Measurements from ENCODE around the gene KIF5A.
"Not testable (repeated sequence)": the region's sequence is repeated elsewhere in the genome, so short reads cannot be mapped to it uniquely, and the experiment has no call there.

Gene KIF5A

DNA sequence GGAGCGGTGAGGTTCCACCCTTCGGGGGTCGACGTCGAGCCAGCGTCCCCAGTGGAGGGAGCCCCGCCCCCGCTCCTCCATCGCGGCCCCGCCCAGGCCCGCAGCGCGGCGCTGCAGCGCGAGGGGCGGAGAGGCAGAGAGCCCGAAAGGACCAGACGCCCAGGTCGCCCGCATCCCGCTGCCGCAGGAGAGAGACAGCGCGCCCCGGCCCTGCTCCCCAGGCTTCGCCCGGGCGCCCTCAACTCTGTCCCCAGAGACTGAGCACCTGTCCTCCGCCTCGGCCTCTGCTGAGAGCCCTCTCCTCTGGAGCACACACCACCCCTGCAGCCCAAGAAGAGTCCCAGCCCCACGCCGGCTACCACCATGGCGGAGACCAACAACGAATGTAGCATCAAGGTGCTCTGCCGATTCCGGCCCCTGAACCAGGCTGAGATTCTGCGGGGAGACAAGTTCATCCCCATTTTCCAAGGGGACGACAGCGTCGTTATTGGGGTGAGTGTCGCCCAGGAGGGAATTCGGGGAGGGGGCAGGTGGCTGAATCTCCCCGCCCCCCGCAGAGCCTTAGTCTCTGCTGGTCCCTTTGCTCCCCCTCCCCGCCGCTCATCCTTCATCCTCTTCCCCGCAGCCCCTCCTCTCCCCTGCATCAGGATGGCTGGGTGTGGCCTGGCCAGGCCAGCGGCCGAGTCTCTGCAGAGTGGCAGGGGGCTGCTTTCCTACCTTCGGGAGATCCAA lies at the start of gene KIF5A:
TSS of gene KIF5A (plus strand) at position 136 of the 732 bp plus-strand sequence. CDS start at position 364, 228 bp downstream.
- no peak for DNase-seq (ENCODE audit: low spot score)

DNA sequence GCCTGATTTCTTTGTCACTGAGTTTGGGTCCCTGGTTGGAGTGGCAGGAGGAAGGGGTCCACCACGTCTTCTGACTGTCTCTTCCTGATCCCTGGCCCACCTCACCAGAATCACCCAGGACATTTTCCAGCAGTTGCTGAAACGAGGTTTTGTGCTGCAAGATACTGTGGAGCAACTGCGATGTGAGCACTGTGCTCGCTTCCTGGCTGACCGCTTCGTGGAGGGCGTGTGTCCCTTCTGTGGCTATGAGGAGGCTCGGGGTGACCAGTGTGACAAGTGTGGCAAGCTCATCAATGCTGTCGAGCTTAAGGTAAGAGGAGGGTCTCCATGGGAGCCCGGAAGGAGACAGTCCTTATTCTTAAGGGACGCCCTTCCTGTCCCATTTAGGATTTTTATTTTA lies 49.6 kb upstream of the KIF5A start:
- DNase-seq (ENCODE audit: low spot score), result no peak

DNA sequence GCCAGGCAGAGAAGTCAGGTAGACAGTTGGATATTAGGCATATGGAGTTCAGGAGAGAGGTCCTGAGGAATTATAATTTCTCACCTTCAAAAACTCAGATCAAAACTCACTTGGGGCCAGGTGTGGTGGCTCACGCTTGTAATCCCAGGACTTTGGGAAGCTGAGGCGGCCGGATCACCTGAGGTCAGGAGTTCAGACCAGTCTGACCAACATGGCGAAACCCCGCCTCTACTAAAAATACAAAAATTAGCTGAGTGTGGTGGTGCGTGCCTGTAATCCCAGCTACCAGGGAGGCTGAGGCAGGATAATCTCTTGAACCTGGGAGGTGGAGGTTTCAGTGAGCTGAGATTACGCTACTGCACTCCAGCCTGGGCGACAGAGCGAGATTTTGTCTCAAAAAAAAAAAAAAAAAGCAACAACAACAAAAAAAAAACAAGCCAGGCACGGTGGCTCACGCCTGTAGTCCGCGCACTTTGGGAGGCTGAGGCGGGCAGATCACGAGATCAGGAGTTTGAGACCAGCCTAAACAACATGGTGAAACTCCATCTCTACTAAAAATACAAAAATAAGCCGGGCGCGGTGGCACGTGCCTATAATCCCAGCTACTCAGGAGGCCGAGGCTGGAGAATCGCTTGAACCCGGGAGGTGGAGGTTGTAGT lies 47.4 kb upstream of the KIF5A start:
- DNase-seq (ENCODE audit: low spot score), result not testable (repeated sequence)

DNA sequence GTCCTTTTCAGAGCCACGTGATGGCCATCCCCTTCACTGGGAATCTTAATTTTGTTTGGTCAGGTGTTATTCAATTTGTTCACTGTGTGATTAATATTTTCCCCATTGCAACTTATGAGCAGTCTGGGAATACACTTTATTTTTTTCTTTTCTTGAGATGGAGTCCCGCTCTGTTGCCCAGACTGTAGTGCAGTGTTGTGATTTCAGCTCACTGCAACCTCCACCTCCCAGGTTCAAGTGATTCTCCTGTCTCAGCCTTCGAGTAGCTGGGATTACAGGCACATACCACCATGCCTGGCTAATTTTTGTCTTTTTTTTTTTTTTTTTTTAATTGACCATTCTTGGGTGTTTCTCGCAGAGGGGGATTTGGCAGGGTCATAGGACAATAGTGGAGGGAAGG lies 43.3 kb upstream of the KIF5A start:
- not testable (repeated sequence) for DNase-seq (ENCODE audit: low spot score)

DNA sequence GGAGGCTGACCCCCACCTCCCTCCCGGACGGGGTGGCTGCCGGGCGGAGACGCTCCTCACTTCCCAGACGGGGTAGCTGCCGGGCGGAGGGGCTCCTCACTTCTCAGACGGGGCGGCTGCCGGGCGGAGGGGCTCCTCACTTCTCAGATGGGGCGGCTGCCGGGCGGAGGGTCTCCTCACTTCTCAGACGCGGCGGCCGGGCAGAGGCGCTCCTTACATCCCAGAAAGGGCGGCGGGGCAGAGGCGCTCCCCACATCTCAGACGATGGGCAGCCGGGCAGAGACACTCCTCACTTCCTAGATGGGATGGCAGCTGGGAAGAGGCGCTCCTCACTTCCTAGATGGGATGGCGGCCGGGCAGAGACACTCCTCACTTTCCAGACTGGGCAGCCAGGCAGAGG lies 42.0 kb upstream of the KIF5A start:
- not testable (repeated sequence) for DNase-seq (ENCODE audit: low spot score)

DNA sequence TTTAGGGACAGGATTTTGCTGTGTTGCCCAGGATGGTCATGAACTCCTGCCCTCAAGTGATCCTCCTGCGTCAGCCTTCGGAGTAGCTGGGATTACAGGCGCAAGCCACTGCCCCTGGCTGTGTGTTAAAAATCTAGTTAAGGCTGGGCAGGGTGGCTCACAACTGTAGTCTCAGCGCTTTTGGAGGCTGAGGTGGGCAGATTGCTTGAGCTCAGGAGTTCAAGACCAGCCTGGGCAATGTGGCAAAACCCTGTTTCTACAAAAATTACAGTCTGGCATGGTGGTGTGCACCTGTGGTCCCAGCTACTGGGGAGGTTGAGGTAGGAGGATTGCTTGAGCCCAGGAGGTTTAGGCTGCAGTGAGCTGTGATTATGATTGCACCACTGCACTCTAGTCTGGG lies 38.7 kb upstream of the KIF5A start:
- DNase-seq (ENCODE audit: low spot score), result no peak

DNA sequence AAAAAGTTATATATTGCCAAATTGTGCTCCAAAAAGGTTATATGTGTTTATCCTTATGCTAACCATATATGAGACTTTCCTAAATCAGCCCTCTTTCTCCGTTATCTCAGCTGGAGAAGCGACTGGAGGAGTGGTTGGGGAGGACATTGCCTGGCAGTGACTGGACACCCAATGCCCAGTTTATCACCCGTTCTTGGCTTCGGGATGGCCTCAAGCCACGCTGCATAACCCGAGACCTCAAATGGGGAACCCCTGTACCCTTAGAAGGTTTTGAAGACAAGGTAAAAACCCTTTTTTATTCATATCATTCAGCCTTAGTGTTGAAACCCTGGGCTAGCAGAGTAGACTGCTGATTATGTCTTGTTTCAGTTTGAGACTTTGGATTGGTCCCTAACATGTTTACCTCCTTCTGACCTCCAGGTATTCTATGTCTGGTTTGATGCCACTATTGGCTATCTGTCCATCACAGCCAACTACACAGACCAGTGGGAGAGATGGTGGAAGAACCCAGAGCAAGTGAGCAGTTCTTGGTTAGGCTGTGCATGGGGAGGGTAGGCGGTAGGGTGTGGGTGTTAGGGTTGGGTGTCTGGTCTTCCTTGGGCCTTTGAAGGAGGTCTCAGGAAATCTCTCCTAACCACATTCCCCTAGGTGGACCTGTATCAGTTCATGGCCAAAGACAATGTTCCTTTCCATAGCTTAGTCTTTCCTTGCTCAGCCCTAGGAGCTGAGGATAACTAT lies 38.1 kb upstream of the KIF5A start:
- no peak for DNase-seq (ENCODE audit: low spot score)

DNA sequence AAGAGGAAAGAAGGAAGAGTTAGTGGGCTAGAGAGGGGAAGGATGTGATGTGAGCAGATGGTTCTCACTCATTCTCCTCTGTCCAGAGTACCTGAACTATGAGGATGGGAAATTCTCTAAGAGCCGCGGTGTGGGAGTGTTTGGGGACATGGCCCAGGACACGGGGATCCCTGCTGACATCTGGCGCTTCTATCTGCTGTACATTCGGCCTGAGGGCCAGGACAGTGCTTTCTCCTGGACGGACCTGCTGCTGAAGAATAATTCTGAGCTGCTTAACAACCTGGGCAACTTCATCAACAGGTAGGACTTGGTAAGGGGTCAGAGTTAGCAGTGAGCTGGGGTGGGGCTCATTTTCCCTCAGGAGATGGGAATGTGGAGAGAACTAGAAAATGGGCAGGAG lies 37.2 kb upstream of the KIF5A start:
- DNase-seq (ENCODE audit: low spot score), result no peak

DNA sequence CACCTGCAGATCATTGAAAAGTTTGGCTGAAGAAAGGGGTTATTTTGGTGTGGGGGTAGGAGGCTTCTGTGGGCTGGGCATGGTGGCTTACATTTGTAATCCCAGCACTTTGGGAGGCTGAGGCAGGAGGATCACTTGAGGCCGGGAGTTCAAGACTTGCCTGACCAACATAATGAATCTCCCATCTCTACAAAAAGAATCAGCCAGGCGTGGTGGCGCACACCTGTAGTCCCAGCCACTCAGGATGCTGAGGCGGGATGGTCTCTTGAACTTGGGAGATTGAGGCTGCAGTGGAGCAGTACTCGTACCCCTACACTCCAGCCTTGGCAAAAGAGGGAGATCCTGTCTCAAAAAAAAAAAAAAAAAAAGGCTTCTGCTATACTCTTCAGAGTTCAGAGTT lies 36.6 kb upstream of the KIF5A start:
- DNase-seq (ENCODE audit: low spot score), result no peak

DNA sequence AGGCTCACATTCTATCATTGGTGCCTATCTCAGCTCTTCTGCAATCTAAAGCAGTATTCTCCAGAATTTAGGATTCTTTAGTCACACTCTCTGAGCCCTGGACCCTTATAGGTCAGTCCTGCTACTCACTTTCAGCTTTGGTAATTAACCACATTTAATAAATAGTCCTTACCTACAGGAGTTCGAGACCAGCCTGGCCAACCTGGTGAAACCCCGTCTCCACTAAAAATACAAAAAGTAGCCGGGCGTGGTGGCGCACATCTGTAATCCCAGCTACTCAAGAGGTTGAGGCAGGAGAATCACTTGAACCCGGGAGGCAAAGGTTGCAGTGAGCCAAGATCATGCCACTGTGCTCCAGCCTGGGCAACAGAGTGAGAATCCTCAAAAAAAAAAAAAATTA lies 36.2 kb upstream of the KIF5A start:
- not testable (repeated sequence) for DNase-seq (ENCODE audit: low spot score)

DNA sequence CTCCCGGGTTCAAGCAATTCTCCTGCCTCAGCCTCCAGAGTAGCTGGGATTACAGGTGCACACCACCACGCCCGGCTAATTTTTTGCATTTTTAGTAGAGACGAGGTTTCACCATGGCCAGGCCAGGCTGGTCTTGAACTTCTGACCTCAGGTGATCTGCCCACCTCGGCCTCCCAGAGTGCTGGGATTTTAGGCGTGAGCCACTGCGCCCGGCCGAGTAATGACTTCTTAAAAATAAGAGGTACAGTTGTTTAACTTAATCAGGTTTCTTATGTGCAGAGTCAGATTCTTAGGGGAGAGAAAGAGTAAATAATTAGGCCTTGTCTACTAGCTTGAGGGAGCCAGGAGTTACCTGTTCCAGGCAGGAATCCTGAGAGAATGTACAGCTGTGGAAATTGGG lies 35.6 kb upstream of the KIF5A start:
- DNase-seq (ENCODE audit: low spot score), result not testable (repeated sequence)

DNA sequence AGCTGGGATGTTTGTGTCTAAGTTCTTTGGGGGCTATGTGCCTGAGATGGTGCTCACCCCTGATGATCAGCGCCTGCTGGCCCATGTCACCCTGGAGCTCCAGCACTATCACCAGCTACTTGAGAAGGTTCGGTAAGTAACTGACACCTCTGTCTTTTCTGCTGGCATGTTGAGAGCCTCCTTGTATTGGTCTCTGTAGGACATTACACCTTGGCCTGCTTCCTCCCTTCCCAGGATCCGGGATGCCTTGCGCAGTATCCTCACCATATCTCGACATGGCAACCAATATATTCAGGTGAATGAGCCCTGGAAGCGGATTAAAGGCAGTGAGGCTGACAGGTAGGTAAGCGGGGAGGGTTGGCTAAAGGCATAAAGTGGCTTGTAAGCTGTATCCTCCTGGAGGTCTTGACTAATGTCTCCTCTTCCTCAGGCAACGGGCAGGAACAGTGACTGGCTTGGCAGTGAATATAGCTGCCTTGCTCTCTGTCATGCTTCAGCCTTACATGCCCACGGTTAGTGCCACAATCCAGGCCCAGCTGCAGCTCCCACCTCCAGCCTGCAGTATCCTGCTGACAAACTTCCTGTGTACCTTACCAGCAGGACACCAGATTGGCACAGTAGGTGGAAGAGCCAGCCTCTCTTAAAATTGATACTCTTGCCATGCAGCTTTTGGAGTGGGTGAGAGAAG lies 35.0 kb upstream of the KIF5A start:
- no peak for DNase-seq (ENCODE audit: low spot score)

DNA sequence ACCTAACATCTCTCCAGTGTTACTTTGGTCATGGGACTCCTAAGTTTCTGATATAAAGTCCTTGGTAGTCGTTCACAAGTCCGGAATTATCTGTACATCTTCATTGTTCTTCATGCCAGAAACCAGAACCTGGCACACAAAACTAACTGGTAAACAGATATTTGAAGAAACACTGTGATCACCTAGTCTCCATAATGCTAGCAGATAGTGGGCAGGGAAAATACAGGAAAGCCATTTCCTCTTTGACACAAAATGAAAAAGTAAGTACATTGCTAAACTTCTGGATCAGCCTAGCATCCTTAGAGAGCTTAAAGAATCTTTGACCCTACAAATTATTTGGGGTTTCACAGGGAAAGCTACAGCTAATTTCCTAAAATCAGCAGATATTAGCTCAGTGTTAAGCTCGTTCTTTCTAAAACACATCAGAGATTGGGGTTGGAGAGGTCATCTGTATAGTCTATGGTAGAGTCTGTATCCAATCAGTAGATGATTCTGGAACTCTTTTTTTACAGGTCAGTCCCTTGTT lies 34.4 kb upstream of the KIF5A start:
- no peak for DNase-seq (ENCODE audit: low spot score)

DNA sequence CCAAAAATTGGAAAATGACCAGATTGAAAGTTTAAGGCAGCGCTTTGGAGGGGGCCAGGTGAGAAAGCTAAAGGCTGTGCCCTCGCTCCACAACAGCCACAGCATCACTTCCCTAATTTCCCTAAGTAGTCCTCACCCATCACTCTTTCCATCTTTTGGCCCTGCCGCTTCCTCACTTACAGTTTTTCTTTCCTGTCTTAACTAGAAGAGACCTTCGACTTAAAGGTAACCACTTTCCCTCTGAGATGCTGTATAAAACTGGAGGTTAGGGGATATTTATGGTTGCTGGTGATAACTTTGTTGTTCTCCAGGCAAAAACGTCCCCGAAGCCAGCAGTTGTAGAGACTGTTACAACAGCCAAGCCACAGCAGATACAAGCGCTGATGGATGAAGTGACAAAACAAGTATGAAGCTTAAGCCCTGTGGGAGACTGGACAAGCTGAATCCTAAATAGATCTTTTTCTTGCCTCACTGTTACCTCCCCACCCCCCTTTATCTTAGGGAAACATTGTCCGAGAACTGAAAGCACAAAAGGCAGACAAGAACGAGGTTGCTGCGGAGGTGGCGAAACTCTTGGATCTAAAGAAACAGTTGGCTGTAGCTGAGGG lies 33.8 kb upstream of the KIF5A start:
- DNase-seq (ENCODE audit: low spot score), result no peak

DNA sequence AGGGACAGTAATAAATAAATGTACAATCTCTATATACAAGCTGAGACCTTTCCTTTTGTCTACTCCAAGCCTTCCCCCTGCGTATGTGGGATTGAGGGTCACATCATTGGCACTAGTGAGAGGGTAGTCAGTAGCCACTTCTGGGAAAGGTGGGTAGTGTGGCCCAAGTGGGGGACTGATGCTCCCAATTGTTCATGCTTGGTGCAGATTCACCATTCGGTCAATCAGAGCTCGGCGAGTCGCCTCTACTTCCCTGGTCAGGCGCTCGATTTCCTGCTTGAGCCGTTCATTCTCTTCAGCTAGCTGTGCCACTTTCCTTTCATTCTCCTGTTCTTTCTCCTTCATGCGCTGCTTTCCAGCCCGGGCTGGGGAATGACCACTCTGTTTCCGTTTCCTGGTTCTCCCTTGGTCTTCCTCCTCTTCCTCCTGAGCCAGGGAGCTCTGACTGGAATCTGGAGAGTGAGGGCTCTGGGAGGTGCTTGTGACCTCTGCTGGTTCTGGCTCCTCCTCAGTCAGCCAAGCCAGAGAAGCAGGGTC lies 33.2 kb upstream of the KIF5A start:
- DNase-seq (ENCODE audit: low spot score), result no peak

DNA sequence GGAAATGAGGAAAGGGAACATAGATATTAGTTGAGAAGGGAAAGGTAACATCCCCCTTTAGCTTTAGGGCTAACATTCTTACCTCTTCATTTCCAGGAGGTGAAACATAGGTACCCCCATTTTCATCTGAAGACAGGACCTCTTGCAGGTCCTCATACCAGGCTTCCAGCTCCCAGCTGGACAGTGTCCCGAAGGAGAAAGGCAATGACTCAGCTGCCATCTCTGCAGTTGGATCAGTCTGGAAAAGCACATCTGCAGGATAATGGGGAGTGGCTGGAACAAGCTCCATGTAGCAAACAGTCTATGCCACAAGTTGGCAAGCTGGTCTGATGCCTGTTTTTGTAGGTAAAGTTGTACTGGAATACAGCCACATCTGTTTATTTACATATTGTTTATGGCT lies 32.7 kb upstream of the KIF5A start:
- peak; percentile 73 for DNase-seq (ENCODE audit: low spot score)

DNA sequence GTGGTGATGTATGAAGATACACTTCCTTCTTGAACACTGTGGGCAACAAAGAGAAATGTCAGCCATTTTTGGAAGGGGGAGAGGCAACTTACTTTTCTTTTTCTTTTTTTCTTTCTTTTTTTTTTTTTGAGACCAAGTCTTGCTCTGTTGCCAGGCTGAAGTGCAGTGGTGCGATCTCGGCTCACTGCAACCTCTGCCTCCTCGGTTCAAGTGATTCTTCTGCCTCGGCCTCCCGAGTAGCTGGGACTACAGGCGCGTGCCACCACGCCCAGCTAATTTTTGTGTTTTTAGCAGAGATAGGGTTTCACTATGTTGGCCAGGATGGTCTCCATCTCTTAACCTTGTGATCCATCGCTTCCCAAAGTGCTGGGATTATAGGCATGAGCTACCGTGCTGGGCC lies 32.1 kb upstream of the KIF5A start:
- not testable (repeated sequence) for DNase-seq (ENCODE audit: low spot score)

DNA sequence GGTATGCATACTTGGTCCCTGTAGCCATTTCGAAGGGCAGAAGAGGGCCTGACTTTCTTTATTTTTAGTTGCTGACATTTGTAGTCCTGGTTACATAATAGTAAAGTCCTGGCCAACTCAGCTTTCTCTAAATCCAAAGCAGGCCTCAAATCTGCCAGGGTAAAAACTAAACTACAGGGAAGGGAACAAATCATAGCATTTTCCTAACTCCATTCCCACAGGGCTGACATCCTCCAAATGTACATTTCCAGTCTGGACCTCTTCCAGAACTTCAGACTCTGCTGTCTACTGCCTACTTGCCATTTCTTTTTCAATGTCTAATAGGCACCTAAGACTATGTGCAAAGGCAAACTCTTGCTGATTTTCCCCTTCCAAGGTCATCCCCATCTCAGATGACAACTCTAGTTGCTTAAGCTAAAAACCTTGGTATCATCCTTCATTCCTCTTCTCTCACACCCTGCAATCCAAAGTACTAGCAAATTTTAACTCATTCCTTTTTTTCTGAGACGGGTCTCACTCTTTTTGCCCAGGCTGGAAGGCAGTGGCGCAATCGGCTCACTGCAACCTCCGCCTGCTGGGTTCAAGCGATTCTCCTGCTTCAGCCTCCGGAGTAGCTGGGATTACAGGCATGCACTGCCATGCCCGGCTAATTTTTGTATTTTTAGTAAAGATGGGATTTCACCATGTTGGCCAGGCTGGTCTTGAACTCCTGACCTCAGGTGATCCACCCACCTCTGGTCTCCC lies 31.5 kb upstream of the KIF5A start:
- no peak for DNase-seq (ENCODE audit: low spot score)

DNA sequence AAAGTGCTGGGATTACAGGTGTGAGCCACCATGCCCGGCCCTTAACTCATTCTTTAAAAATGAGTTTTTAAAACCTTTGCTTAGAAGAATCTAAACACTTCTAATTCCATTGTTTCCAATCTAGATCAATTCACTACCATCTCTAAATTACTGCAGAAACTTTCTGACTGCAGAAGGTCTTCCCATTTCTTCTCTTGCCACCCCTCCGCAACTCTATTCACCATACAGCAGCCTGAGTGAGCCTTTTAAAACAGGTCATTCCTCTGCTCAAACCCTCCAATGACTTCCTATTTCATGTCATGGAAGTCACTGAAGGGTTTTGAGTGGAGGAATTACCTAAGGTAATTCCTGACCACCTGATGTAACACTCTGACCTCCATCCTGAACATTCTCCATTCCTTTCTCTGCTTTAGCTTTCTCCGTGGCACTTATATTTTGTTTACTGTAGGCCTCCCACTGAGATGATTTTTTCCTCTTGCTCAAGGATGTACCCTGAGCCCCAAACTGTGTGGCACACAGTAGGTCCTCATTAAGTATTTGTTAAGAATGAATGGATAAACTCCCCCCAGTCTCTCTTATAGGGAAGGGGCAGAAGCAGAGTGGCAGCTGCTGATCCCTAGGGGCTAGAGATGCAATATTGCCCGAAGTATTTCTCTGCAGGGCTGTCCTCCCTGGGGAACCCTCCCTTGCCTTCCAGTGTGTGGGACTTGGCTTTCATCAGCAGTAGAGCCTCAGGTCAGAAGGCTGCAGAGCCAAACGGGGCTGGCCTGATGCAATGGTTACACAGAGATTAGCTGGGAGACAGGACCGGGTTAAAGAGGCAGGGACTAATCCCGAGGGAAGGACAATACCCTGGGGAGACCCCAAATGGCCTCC lies 30.7 kb upstream of the KIF5A start:
- DNase-seq (ENCODE audit: low spot score), result peak; percentile 43

DNA sequence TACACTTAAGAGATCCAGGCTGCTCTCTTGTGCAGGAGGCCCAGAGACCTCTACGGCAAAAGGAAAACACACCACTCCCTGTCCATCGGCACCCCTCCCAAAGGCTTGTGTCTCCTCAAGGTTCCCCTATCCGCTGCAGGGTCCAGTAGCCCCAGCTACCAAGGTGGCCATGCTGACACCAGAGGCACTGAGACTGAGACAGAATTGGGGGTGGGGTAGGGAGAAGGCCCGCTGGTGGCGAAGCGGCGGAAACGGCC lies 30.1 kb upstream of the KIF5A start:
- DNase-seq (ENCODE audit: low spot score), result peak; percentile 78

All from RKO (cell line).